Activated B cell treated with CpG ODN at 0.5 μM for 24 hours (primary cell): ENCODE data around the gene C17orf107. TPM values are rescaled to one million over a fixed set of nuclear protein-coding genes. Genes with fewer than 3 reads are reported as not detected.
A peak's percentile ranks its signal among the peaks of the same experiment; 100 is the strongest.

ENCODE experiments used
- ATAC-seq: fragments of 200-7000 bp; cut with Tn5 transposase; one replicate; pipeline ENCODE4 v1.10.0; 2021; ENCODE audit warnings: low read depth, mild to moderate bottlenecking, moderate library complexity
- CTCF ChIA-PET: fragments of 350-600 bp; sonication (Branson Sonifier 250); formaldehyde crosslinking; loops from one replicate; lab custom pipeline; 2021; ENCODE audit warnings: antibody characterized with exemption; lab: Charles Lee
- POLR2A ChIA-PET: fragments of 350-600 bp; sonication (Branson Sonifier 250); formaldehyde crosslinking; loops from one replicate; lab custom pipeline; 2021; ENCODE audit warnings: antibody characterized with exemption; lab: Charles Lee
- DNase-seq: peaks from one replicate; pipeline ENCODE4 v3.0.0; 2022
- H3K27ac Mint-ChIP-seq: one replicate; pipeline ENCODE4 v1.8.0; 2020; ENCODE audit warnings: mixed read lengths
- H3K27me3 Mint-ChIP-seq: one replicate; pipeline ENCODE4 v1.8.0; 2021; ENCODE audit warnings: mixed read lengths
- H3K36me3 Mint-ChIP-seq: one replicate; pipeline ENCODE4 v1.8.0; 2021; ENCODE audit warnings: low read depth, mixed read lengths
- H3K4me1 Mint-ChIP-seq: one replicate; pipeline ENCODE4 v1.8.0; 2021; ENCODE audit warnings: mixed read lengths
- H3K4me3 Mint-ChIP-seq: one replicate; pipeline ENCODE4 v1.8.0; 2020; ENCODE audit warnings: mild to moderate bottlenecking, mixed read lengths
- H3K9me3 Mint-ChIP-seq: one replicate; pipeline ENCODE4 v1.8.0; 2020; ENCODE audit warnings: mixed read lengths
- intact Hi-C: fragments of 100-400 bp; cut with micrococcal nuclease; formaldehyde crosslinking; loops from one replicate; pipeline ENCODE4 v1.15.1; 2024
- total RNA-seq: library from RNA; stranded (reverse); gene quantifications from 2 replicates; pipeline ENCODE4 v1.2.3, GENCODE V29; 2022
- TF ChIP-seq, protein P1 (sequence below): fragments of 200-600 bp; IDR thresholded peaks from one replicate; pipeline ENCODE4 v1.8.0; 2022; ENCODE audit warnings: antibody characterized with exemption, mild to moderate bottlenecking

Gene C17orf107
- total RNA-seq, 1 donor from 2014 or later, result 1.8 TPM

DNA sequence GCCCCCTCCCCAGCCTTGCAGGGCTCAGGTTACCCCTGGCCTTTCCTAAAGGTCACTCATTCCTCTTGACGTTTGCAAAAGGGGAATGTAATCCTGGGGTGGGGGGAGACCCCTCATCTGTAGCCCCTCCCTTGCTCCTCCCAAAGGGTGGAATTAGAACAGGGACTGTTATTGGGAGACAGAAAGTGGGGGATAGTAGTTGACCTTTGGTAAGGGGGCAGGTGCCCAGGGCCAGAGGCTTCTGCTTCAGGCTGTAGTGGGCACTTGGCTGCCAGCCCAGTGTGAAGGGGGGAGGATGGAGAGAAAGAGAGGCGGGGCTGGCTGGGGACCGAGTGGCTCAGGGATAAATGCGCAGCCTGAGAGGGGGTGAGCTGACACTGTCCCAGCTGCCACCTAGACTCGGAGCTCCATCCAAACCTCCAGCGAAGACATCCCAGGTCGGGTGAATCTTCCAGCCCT is 51.4 kb downstream of the C17orf107 start, which contains the start of gene ENO3:
Gene ENO3, plus strand, starts transcription at position 374 of the 459 bp plus-strand sequence. CDS start 711 bp downstream, outside the sequence.
- H3K4me3 Mint-ChIP-seq, result peak within 1 kb of the TSS; percentile 81
- peak within 1 kb of the TSS; percentile 86 for H3K27ac Mint-ChIP-seq
- peaks cover 2% of the 10 kb centered on the region for H3K27me3 Mint-ChIP-seq
- H3K4me1 Mint-ChIP-seq, result peaks cover 26% of the 10 kb centered on the region
- peaks cover 20% of the 10 kb centered on the region for H3K36me3 Mint-ChIP-seq
- ATAC-seq (no peak), DNase-seq (no peak)
- intact Hi-C loops, result no loop called here
- POLR2A ChIA-PET, result interaction anchor here (0.7 to 12.1 kb wide), 7 partner anchors 9 to 127 kb away, joined by 3 to 391 read pairs (median 4); partner anchors contain the start of genes CAMTA2, INCA1, KIF1C and RNF167
- TF ChIP-seq, protein P1, sequence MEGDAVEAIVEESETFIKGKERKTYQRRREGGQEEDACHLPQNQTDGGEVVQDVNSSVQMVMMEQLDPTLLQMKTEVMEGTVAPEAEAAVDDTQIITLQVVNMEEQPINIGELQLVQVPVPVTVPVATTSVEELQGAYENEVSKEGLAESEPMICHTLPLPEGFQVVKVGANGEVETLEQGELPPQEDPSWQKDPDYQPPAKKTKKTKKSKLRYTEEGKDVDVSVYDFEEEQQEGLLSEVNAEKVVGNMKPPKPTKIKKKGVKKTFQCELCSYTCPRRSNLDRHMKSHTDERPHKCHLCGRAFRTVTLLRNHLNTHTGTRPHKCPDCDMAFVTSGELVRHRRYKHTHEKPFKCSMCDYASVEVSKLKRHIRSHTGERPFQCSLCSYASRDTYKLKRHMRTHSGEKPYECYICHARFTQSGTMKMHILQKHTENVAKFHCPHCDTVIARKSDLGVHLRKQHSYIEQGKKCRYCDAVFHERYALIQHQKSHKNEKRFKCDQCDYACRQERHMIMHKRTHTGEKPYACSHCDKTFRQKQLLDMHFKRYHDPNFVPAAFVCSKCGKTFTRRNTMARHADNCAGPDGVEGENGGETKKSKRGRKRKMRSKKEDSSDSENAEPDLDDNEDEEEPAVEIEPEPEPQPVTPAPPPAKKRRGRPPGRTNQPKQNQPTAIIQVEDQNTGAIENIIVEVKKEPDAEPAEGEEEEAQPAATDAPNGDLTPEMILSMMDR, result no peak
- CTCF ChIA-PET, result interaction anchor here (2.0 kb wide), 1 partner anchor 37 kb away, joined by 6 read pairs; the partner anchor contains the start of gene CAMTA2
- H3K9me3 Mint-ChIP-seq, result no peaks in the 10 kb centered on the region

DNA sequence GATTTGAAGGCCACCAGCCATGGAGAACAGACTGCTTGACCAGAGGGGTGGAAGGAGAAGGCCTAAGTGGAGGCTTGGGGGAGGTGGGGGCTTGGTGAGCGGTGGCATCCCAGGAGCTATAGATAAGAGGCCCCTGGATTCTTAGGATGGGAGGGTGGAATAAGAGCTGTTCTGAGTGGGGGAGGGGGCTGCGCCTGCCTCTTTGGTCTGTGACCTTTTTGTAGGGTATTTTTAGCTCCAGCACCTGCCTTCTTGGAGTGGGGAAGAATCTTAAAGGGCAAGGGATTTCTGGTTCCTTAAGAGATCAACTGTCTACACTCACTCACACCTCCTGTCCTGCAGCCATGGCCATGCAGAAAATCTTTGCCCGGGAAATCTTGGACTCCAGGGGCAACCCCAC is 52.1 kb downstream of the C17orf107 start:
- Mint-ChIP-seq H3K27me3 (peaks cover 2% of the 10 kb centered on the region), H3K4me3 (no peak overlapping the region), H3K9me3 (no peaks in the 10 kb centered on the region), H3K4me1 (peaks cover 19% of the 10 kb centered on the region), H3K27ac (peak overlapping the region; percentile 86), H3K36me3 (peaks cover 13% of the 10 kb centered on the region)
- POLR2A ChIA-PET, result interaction anchor here (0.5 to 12.1 kb wide), 4 partner anchors 9 to 19 kb away, joined by 3 to 391 read pairs (median 55); partner anchors contain the start of genes GP1BA, RNF167, SLC25A11 and SPAG7
- TF ChIP-seq, protein P1, result no peak
- intact Hi-C loops, result no loop called here
- ATAC-seq (no peak), DNase-seq (no peak)
- CTCF ChIA-PET, result interaction anchor here (1.0 to 2.0 kb wide), 4 partner anchors 29 to 385 kb away, joined by 3 to 6 read pairs (median 3); partner anchors contain the start of gene CAMTA2

Other genes starting within 250 kb of the C17orf107 start
- gene PELP1, start 195.4 kb upstream of the C17orf107 start, total RNA-seq, result 71.7 and 79.4 TPM in 2 replicates
- gene ARRB2, start 188.9 kb upstream of the C17orf107 start, total RNA-seq, result 45.1 and 52.0 TPM in 2 replicates
- 22.9 and 23.6 TPM in 2 replicates for gene MED11, start 168.1 kb upstream of the C17orf107 start, total RNA-seq
- gene ZMYND15, start 159.7 kb upstream of the C17orf107 start, total RNA-seq, result 0.15 and 0.31 TPM in 2 replicates
- 3.0 and 3.5 TPM in 2 replicates for gene CXCL16, start 159.6 kb upstream of the C17orf107 start, total RNA-seq
- not detected in 2 replicates for gene TM4SF5, start 127.7 kb upstream of the C17orf107 start, total RNA-seq
- gene VMO1, start 113.2 kb upstream of the C17orf107 start, total RNA-seq, result not detected in 2 replicates
- gene GLTPD2, start 110.6 kb upstream of the C17orf107 start, total RNA-seq, result not detected in 2 replicates
- 110 and 123 TPM in 2 replicates for gene PSMB6, start 103.4 kb upstream of the C17orf107 start, total RNA-seq
- 49.9 and 54.3 TPM in 2 replicates for gene PLD2, start 92.4 kb upstream of the C17orf107 start, total RNA-seq
- 61.3 and 65.3 TPM in 2 replicates for gene MINK1, start 66.2 kb upstream of the C17orf107 start, total RNA-seq
- gene CHRNE, start 3.6 kb downstream of the C17orf107 start, total RNA-seq, result 0.38 and 0.66 TPM in 2 replicates
- not detected in 2 replicates for gene GP1BA, start 32.7 kb downstream of the C17orf107 start, total RNA-seq
- 35.3 and 35.8 TPM in 2 replicates for gene SLC25A11, start 40.5 kb downstream of the C17orf107 start, total RNA-seq
- 93.3 and 108 TPM in 2 replicates for gene RNF167, start 40.7 kb downstream of the C17orf107 start, total RNA-seq
- gene PFN1, start 49.0 kb downstream of the C17orf107 start, total RNA-seq, result 1,071 and 1,072 TPM in 2 replicates
- 26.3 and 29.5 TPM in 2 replicates for gene ENO3, start 51.6 kb downstream of the C17orf107 start, total RNA-seq
- gene SPAG7, start 68.3 kb downstream of the C17orf107 start, total RNA-seq, result 63.8 and 64.2 TPM in 2 replicates
- 45.9 and 57.9 TPM in 2 replicates for gene CAMTA2, start 88.1 kb downstream of the C17orf107 start, total RNA-seq
- 0.17 and 0.44 TPM in 2 replicates for gene INCA1, start 98.0 kb downstream of the C17orf107 start, total RNA-seq
- 62.6 and 63.8 TPM in 2 replicates for gene KIF1C, start 98.4 kb downstream of the C17orf107 start, total RNA-seq
- gene SLC52A1, start 135.9 kb downstream of the C17orf107 start, total RNA-seq, result 0.09 TPM in 1 of 2 replicates, not detected in the other
- gene ZFP3, start 178.9 kb downstream of the C17orf107 start, total RNA-seq, result 10.1 and 11.5 TPM in 2 replicates
- gene ZNF232, start 212.3 kb downstream of the C17orf107 start, total RNA-seq, result 12.6 and 14.8 TPM in 2 replicates
- gene USP6, start 216.5 kb downstream of the C17orf107 start, total RNA-seq, result 0.33 and 0.37 TPM in 2 replicates